Measurements from ENCODE around the gene KRTAP1-3. TPM values are rescaled to one million over a fixed set of nuclear protein-coding genes. Genes with fewer than 3 reads are reported as not detected.

KRTAP1-3 gene
- total RNA-seq, 4 donors from 2014 or later: not detected

DNA sequence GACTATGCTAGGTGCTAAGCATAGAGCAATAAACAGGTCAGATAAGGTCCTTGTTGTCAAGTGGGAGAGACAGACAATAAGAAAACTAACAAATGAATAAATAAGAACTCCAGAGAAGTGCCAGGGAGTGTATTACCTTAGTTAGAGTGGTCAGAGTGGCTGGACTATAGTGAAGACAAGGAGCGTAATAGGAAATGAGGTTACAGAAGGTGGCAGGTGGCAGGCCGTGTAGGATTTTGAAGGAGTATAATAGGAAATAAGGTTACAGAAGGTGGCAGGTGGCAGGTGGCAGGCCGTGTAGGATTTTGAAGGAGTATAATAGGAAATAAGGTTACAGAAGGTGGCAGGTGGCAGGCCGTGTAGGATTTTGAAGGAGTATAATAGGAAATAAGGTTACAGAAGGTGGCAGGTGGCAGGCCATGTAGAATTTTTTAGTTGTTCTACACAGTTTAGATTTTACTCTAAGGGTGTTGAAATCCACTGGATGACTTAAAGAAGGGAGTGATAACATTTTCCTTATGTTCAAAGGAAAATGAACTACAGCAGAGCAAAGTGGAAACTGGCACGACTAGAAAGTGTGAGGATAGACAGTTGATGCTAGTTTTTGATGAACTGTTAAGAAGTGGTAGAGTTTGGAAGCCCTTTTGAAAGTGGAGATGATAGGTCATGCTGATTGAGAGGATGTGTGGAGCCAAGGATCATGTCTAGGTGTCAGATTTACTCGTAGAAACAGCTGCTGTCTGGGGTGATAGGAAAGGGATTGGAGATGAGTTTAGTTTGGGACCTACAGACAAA, 22.2 kb downstream of the KRTAP1-3 start:
- H3K27me3 ChIP-seq: no peaks in the 10 kb centered on the region
- H3K4me1 ChIP-seq: no peaks in the 10 kb centered on the region
- DNase-seq: no peak
- H3K27ac ChIP-seq: no peak overlapping the region
- no peaks in the 10 kb centered on the region for H3K9me3 ChIP-seq
- TF ChIP-seq POLR2A (IDR thresholded peaks at IDR 0.05) (no peak), CTCF (IDR thresholded peaks at IDR 0.05) (no peak)
- no peak overlapping the region for H3K4me3 ChIP-seq
- no peaks in the 10 kb centered on the region for H3K36me3 ChIP-seq

DNA sequence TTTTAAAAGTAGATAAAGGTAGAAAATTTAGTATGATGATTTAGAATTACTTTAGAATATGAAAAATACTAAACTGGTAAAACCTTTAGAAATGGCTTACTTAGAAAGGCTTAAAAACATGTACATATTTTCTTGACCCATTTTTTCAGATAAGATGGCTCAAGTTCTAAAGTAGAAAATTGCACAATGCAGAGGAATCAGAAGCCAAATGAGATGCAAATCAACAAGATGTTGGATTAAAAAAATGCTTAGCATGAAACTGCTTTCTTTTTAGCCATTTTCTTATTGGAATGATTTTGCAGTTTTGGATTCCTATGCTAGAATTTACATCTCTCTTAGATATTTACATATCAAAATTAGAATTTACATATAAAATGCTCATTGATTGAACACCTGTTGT, 24.2 kb downstream of the KRTAP1-3 start:
- no peak for TF ChIP-seq POLR2A (IDR thresholded peaks at IDR 0.05)
- TF ChIP-seq CTCF (IDR thresholded peaks at IDR 0.05): no peak
- Histone ChIP-seq H3K4me3 (no peak overlapping the region), H3K27ac (no peak overlapping the region), H3K4me1 (no peaks in the 10 kb centered on the region), H3K27me3 (no peaks in the 10 kb centered on the region), H3K36me3 (no peaks in the 10 kb centered on the region), H3K9me3 (no peaks in the 10 kb centered on the region)
- DNase-seq: no peak

- Histone ChIP-seq H3K36me3 (no peaks in the 10 kb centered on the region), H3K27ac (no peak overlapping the region), H3K4me1 (no peaks in the 10 kb centered on the region), H3K9me3 (no peaks in the 10 kb centered on the region), H3K4me3 (no peak overlapping the region), H3K27me3 (no peaks in the 10 kb centered on the region)
- no peak for TF ChIP-seq CTCF (IDR thresholded peaks at IDR 0.05)
- no peak for TF ChIP-seq POLR2A (IDR thresholded peaks at IDR 0.05)
- no peak for DNase-seq
These were observed 24.7 kb downstream of the KRTAP1-3 start for GRCh38 chr17:41009936-41010335.

GRCh38 chr17:41009301-41009760, 25.3 kb downstream of the KRTAP1-3 start:
- H3K9me3 ChIP-seq: no peaks in the 10 kb centered on the region
- TF ChIP-seq POLR2A (IDR thresholded peaks at IDR 0.05) (no peak), CTCF (IDR thresholded peaks at IDR 0.05) (no peak)
- no peaks in the 10 kb centered on the region for H3K36me3 ChIP-seq
- no peak overlapping the region for H3K27ac ChIP-seq
- no peak overlapping the region for H3K4me3 ChIP-seq
- H3K4me1 ChIP-seq: no peaks in the 10 kb centered on the region
- DNase-seq: no peak
- no peaks in the 10 kb centered on the region for H3K27me3 ChIP-seq

DNA sequence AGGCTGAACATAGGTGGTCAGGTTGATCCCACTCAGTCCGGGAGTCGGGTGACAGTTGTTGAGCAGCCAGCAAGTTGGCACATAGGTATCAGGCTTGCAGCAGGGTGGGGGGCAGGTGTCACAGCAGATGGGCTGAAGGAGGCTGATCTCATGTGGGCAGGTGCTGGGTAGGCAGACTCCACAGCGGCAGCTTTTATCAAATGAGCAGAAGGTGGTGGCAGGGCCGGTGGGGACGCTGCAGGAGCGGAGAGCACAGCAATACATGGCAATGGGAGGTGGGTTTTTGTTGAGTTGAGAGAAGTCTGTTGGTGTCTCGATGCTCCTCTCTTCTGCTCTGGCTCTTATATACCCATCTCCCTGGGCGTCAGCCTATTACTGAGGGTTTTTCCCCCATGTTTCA, 25.9 kb downstream of the KRTAP1-3 start, which contains the start of gene KRTAP3-1:
TSS of gene KRTAP3-1 (minus strand) at position 318 of the 400 bp plus-strand sequence. CDS start at position 264, 54 bp downstream.
- Histone ChIP-seq H3K4me1 (no peaks in the 10 kb centered on the region), H3K27ac (no peak within 1 kb of the TSS), H3K9me3 (no peaks in the 10 kb centered on the region), H3K36me3 (no peaks in the 10 kb centered on the region), H3K27me3 (no peaks in the 10 kb centered on the region), H3K4me3 (no peak within 1 kb of the TSS)
- TF ChIP-seq CTCF (IDR thresholded peaks at IDR 0.05): no peak
- TF ChIP-seq POLR2A (IDR thresholded peaks at IDR 0.05): no peak
- no peak for DNase-seq

All from Peyer's patch (tissue), 4 donors.